ENCODE results near the gene STK39. TPM values are rescaled to one million over a fixed set of nuclear protein-coding genes. Genes with fewer than 3 reads are reported as not detected.

The STK39 gene
- total and polyA plus RNA-seq, 2 of the 4 experiments (the other 2 are of a cell fraction): 11.8 to 16.4 TPM

- POLR2A ChIA-PET (ENCODE audit: unreplicated experiment): no interaction called here
- Histone ChIP-seq H2BK120ac (ENCODE audit: low read depth, low read length) (no peak overlapping the region), H3K36me3 (ENCODE audit: control insufficient read depth, insufficient read depth, low read length) (peaks cover 9% of the 10 kb centered on the region), H3K9me3 (ENCODE audit: control insufficient read depth, insufficient read depth, low read length) (no peaks in the 10 kb centered on the region), H2BK20ac (ENCODE audit: low read depth, low read length) (no peak overlapping the region), H2BK15ac (ENCODE audit: low read depth, low read length) (no peak overlapping the region), H3K4me3 (ENCODE audit: insufficient read depth, low read depth, low read length) (no peak overlapping the region), H3K9me1 (ENCODE audit: insufficient read depth, low read length) (peaks cover 20% of the 10 kb centered on the region), H4K5ac (ENCODE audit: low read depth, low read length) (no peak overlapping the region), H3K4ac (ENCODE audit: low read depth, low read length) (no peak overlapping the region), H3K27me3 (ENCODE audit: control insufficient read depth, insufficient read depth, low read length) (no peaks in the 10 kb centered on the region), H2AK9ac (replicated peaks; ENCODE audit: low read depth, low read length, poor library complexity) (no peak overlapping the region), H4K20me1 (ENCODE audit: insufficient read depth, low read length) (peaks cover 6% of the 10 kb centered on the region; the same call in 1 of the 2 replicates), H3K79me1 (ENCODE audit: low read depth in 1 of 2, low read length in 2 of 2) (peaks cover 39 to 47% of the 10 kb centered on the region in 2 experiments), H3K9ac (ENCODE audit: low read depth, low read length) (no peak overlapping the region), H2AK5ac (ENCODE audit: low read depth, low read length) (no peak overlapping the region), H4K8ac (ENCODE audit: low read depth in 2 of 2, low read length in 2 of 2) (no peak overlapping the region), H2BK5ac (ENCODE audit: low read depth, low read length, poor library complexity, severe bottlenecking) (no peak overlapping the region), H4K91ac (ENCODE audit: insufficient read depth, low read depth, low read length) (no peak overlapping the region), H3K56ac (ENCODE audit: extremely low read depth, insufficient read depth, low read length) (no peak overlapping the region), H3K4me1 (ENCODE audit: control insufficient read depth, insufficient read depth, low read length) (peaks cover 7% of the 10 kb centered on the region), H2AFZ (replicated peaks; ENCODE audit: low read length, poor library complexity) (no peak overlapping the region), H3K27ac (ENCODE audit: insufficient read depth, low read length) (no peak overlapping the region), H3K23ac (ENCODE audit: low read depth, low read length) (no peak overlapping the region), H3K18ac (ENCODE audit: low read depth, low read length) (no peak overlapping the region), H3K14ac (replicated peaks; ENCODE audit: low read depth, low read length) (no peak overlapping the region), H3K4me2 (ENCODE audit: low read depth, low read length) (no peak overlapping the region)
- in situ Hi-C loops (cut with MboI; ENCODE audit: low sequenced_read_pairs) (no loop called here), dilution Hi-C loops (cut with HindIII; ENCODE audit: low sequenced_read_pairs, unreplicated experiment) (no loop called here), intact Hi-C loops (cut with micrococcal nuclease) (no loop called here)
- WGBS, 2 experiments (ENCODE audit: extremely low coverage in 2 of 2, insufficient read length in 1 of 2): no CpG with 5 or more reads among the region's 4 CpGs
- CTCF ChIA-PET: no interaction called here
- no peak for DNase-seq
- TF ChIP-seq RCOR1 (IDR thresholded peaks at IDR 0.05; ENCODE audit: insufficient replicate concordance, low read length): no peak
- TF ChIP-seq FOS (IDR thresholded peaks at IDR 0.05; ENCODE audit: low read depth, low read length): no peak
- no peak for TF ChIP-seq RFX5 (IDR thresholded peaks at IDR 0.05; ENCODE audit: low read depth, low read length)
- TF ChIP-seq MAZ (IDR thresholded peaks at IDR 0.05; ENCODE audit: borderline replicate concordance, low read depth, low read length): no peak
- no peak for ATAC-seq (ENCODE audit: low read depth)
- BruUV-seq (replicated peaks): no TSS peak
These were observed 68.7 kb downstream of the STK39 start for GRCh38 chr2:168178520-168179324.
